Astrocyte (in vitro differentiated cells and primary cell): ENCODE data around the gene SEMA4C.

Source experiments
- EZH2 ChIP-seq: IDR thresholded peaks from 2 replicates; pipeline ENCODE4 v1.6.1; 2012; ENCODE audit warnings: mild to moderate bottlenecking, low read length, inconsistent platforms; ENCODE audit not compliant: insufficient read depth
- TF ChIP-seq, protein P1 (sequence below): IDR thresholded peaks from 2 replicates; pipeline ENCODE4 v1.5.1; 2011; ENCODE audit warnings: low read depth, mild to moderate bottlenecking, inconsistent platforms, low read length, moderate library complexity; ENCODE audit not compliant: insufficient read depth

DNA sequence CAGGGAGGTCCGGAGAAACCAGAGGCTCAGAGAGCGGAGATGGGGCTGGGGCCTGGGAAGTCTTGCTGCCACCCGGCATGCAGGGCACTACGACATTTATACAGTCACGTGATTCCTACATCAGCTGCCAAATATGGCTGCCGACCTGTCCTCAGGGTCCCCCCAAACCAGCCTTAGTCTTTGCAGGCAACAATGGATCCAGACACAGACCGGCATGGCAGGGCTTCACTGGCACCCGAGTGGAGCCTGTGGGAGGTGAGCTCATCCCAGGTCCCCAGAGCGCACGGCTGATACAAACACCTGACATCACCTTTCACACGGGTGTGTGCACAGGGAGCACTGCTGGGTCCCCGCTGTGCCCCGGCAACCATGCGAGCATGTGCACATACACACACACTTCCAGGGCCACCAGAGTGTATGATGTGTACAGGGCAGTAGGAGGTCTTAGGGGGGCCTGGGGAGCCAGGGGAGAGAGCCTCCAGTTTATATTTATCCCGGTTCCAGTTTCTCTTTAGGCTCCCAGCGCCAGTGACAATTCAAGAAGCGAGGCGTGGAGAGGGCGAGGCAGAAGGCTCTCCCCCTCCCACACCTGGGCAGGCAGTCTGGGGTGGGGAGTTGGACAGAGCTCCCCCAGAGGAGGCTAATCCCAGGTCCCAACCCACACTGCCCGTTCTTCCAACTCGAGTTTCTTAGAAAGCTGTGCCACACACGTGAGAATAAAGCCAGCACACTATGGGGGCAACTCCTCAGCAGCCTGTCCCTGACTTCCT, 2.7 kb downstream of the SEMA4C start:
- TF ChIP-seq, protein P1, sequence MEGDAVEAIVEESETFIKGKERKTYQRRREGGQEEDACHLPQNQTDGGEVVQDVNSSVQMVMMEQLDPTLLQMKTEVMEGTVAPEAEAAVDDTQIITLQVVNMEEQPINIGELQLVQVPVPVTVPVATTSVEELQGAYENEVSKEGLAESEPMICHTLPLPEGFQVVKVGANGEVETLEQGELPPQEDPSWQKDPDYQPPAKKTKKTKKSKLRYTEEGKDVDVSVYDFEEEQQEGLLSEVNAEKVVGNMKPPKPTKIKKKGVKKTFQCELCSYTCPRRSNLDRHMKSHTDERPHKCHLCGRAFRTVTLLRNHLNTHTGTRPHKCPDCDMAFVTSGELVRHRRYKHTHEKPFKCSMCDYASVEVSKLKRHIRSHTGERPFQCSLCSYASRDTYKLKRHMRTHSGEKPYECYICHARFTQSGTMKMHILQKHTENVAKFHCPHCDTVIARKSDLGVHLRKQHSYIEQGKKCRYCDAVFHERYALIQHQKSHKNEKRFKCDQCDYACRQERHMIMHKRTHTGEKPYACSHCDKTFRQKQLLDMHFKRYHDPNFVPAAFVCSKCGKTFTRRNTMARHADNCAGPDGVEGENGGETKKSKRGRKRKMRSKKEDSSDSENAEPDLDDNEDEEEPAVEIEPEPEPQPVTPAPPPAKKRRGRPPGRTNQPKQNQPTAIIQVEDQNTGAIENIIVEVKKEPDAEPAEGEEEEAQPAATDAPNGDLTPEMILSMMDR: no peak
- TF ChIP-seq EZH2: no peak
